K562 (cell line): ENCODE results near the gene GPR153. TPM values are rescaled to one million over a fixed set of nuclear protein-coding genes. Genes with fewer than 3 reads are reported as not detected.

Experiments used
- ATAC-seq: fragments of 200-7000 bp; cut with Tn5 transposase; 3 replicates; pipeline ENCODE4 v1.9.1; 2020; ENCODE audit warnings: moderate library complexity
- BruUV-seq: library from RNA; stranded (reverse); fragments of 400-500 nt; replicated peaks from 2 replicates; lab custom pipeline; 2021; lab: Mats Ljungman, UMichigan
- CTCF ChIA-PET: fragments of 300-600 bp; formaldehyde crosslinking; extraction: SDS; loops from one replicate; lab custom pipeline; 2021; ENCODE audit warnings: low intra/inter-chr PET ratio; lab: Yijun Ruan, JAX
- POLR2A ChIA-PET: fragments of 300-600, 350-650 bp; sonication (Branson Sonifier 250); formaldehyde crosslinking; extraction: SDS; loops from one replicate; lab custom pipeline; 2021; ENCODE audit warnings: antibody characterized with exemption, inconsistent platforms; lab: Yijun Ruan, JAX
- DNase-seq, 4 experiments: peaks; one replicate each; pipeline versions ENCODE4 v3.0.0 to v3.0.0-alpha.2; 2011 to 2018; ENCODE audit warnings: low spot score in 3 of 4, mixed read lengths in 3 of 4; ENCODE audit errors: extremely low read depth in 1 of 4
- FAIRE-seq: peaks from 2 replicates; lab custom pipeline; 2011; peaks lifted over from hg19 to GRCh38; lab: Jason Lieb, UNC
- H2AFZ ChIP-seq: 2 replicates; pipeline ENCODE4 v1.6.0; 2011; ENCODE audit warnings: low read depth, low read length, control low read depth, inconsistent platforms
- H3K27ac ChIP-seq: fragments of 200-600 bp; 3 replicates; pipeline ENCODE4 v1.8.0; 2011; ENCODE audit warnings: low read depth, mild to moderate bottlenecking, control low read depth, inconsistent platforms, low read length, moderate library complexity, mixed read lengths; ENCODE audit errors: extremely low read depth
- H3K27me3 ChIP-seq, 2 experiments: fragments of 300-600 bp in 1 of 2; 2 replicates in 1 of 2; 3 replicates in 1 of 2; pipeline versions ENCODE4 v1.6.0 to v1.8.0; 2011; ENCODE audit warnings: inconsistent platforms in 2 of 2, low read length in 2 of 2, mild to moderate bottlenecking in 1 of 2, mixed read lengths in 1 of 2, moderate library complexity in 1 of 2; ENCODE audit not compliant: control insufficient read depth in 2 of 2, insufficient read depth in 2 of 2
- H3K36me3 ChIP-seq: fragments of 300-600 bp; 3 replicates; pipeline ENCODE4 v1.8.0; 2011; ENCODE audit warnings: mild to moderate bottlenecking, low read length, inconsistent platforms; ENCODE audit not compliant: control insufficient read depth, insufficient read depth
- H3K4me1 ChIP-seq, 2 experiments: fragments of 200-600 bp in 1 of 2; replicated peaks in 1 of 2; 2 replicates in 1 of 2; 3 replicates in 1 of 2; pipeline versions ENCODE4 v1.5.1 to v1.8.0; 2011; ENCODE audit warnings: inconsistent platforms in 2 of 2, low read length in 2 of 2, mild to moderate bottlenecking in 1 of 2, mixed read lengths in 1 of 2, moderate library complexity in 1 of 2; ENCODE audit not compliant: control insufficient read depth in 2 of 2, insufficient read depth in 2 of 2
- H3K4me2 ChIP-seq: 2 replicates; pipeline ENCODE4 v1.6.1; 2011; ENCODE audit warnings: low read length, control low read depth, inconsistent platforms, mixed read lengths; ENCODE audit not compliant: insufficient read depth
- H3K4me3 ChIP-seq: fragments of 200-600 bp; sonication (generic), shearing (Covaris generic); 2 replicates; pipeline ENCODE4 v1.5.1; 2016; ENCODE audit warnings: control low read depth, inconsistent platforms
- H3K79me2 ChIP-seq: fragments of 200-600 bp; 3 replicates; pipeline ENCODE4 v1.8.0; 2011; ENCODE audit warnings: low read length, inconsistent platforms; ENCODE audit not compliant: control insufficient read depth, insufficient read depth
- H3K9ac ChIP-seq, 2 experiments: 2 replicates each; pipeline versions ENCODE4 v1.6.0 to v1.6.1; 2011; ENCODE audit warnings: low read depth in 2 of 2, low read length in 2 of 2, control low read depth in 1 of 2, inconsistent platforms in 1 of 2, mild to moderate bottlenecking in 1 of 2, mixed read lengths in 1 of 2; ENCODE audit not compliant: insufficient read depth in 1 of 2
- H3K9me1 ChIP-seq: one replicate; pipeline ENCODE4 v1.6.0; 2011; ENCODE audit warnings: inconsistent platforms, mild to moderate bottlenecking, low read length, moderate library complexity; ENCODE audit not compliant: control insufficient read depth, insufficient read depth
- H3K9me3 ChIP-seq: replicated peaks from 2 replicates; pipeline ENCODE4 v1.5.1; 2011; ENCODE audit warnings: low read depth, low read length, inconsistent platforms; ENCODE audit not compliant: control insufficient read depth, insufficient read depth
- H4K20me1 ChIP-seq: replicated peaks from 2 replicates; pipeline ENCODE4 v1.6.1; 2011; ENCODE audit warnings: low read length, inconsistent platforms, mixed read lengths; ENCODE audit not compliant: control insufficient read depth, insufficient read depth
- BHLHE40 ChIP-seq: IDR thresholded peaks from 2 replicates; pipeline ENCODE4 v1.6.1; 2011; ENCODE audit warnings: low read length, improper control_type of control experiment
- E2F8 ChIP-seq: fragments of 450-650 bp; IDR thresholded peaks from 2 replicates; pipeline ENCODE4 v1.7.1; 2018; ENCODE audit warnings: mild to moderate bottlenecking, low read depth; ENCODE audit not compliant: partially characterized antibody
- MAX ChIP-seq: sonication (generic); formaldehyde crosslinking; IDR thresholded peaks from 2 replicates; pipeline ENCODE4 v1.9.0; 2022; ENCODE audit warnings: mild to moderate bottlenecking, missing genetic modification reagents
- WGBS: fragments of 100-300 bp; shearing (Covaris generic); methylation state at CpG from one replicate; pipeline ENCODE4 v1.1.6; 2016; ENCODE audit warnings: low coverage, mixed read lengths; ENCODE audit not compliant: insufficient coverage; ENCODE audit errors: missing lambda C conversion rate; 5-methylcytosine and 5-hydroxymethylcytosine counted together
- in situ Hi-C: fragments of 300-500 bp; cut with MboI; formaldehyde crosslinking; loops from 4 replicates; pipeline ENCODE4 v1.15.0; 2018; ENCODE audit warnings: inconsistent platforms, mixed read lengths
- intact Hi-C: fragments of 100-400 bp; cut with micrococcal nuclease; formaldehyde crosslinking; loops from 2 replicates; pipeline ENCODE4 v1.14.2; 2022
- polyA plus RNA-seq, 8 experiments: library from polyadenylated mRNA; depleted of rRNA in 4 of 8; stranded (reverse) in 5 of 8; unstranded in 3 of 8; fragments of >200 nt; fragmentation: Nextera tagmentation in 2 of 8; fragmentation: Illumina TruSeq in 1 of 8; extraction: Ambion mirVana in 2 of 8; extraction: Trizol in 1 of 8; gene quantifications; 2 replicates each; pipeline versions ENCODE4 v1.2.1 to v1.2.3, GENCODE V29; 2011 to 2014; ENCODE audit warnings: inconsistent platforms in 1 of 8, missing spikeins in 1 of 8
- total RNA-seq, 7 experiments: library from RNA; depleted of rRNA in 6 of 7; stranded (reverse); fragments of >200 nt in 6 of 7; fragmentation: Illumina TruSeq in 2 of 7; extraction: Trizol in 2 of 7; gene quantifications; 2 replicates each; pipeline versions ENCODE4 v1.2.1 to v1.2.3, GENCODE V29; 2011 to 2021; ENCODE audit warnings: low replicate concordance in 1 of 7

Gene GPR153
- total and polyA plus RNA-seq, 9 of the 15 experiments (the other 6 are each of a cell fraction or from before 2014, with no cell fraction given) = 0.01 to 1.5 (median 0.51) TPM

GRCh38 chr1:6270401-6270800 is 9.5 kb upstream of the GPR153 start:
- POLR2A ChIA-PET = interaction anchor here (0.5 kb wide), 2 partner anchors 130 to 220 kb away, joined by 3 read pairs; no protein-coding TSS in a partner anchor
- Histone ChIP-seq H3K27me3 (no peaks in the 10 kb centered on the region), H3K9ac (peak overlapping the region in 1 of 2 experiments; percentile 62; a peak in 1 of 4 replicates), H3K9me3 (no peaks in the 10 kb centered on the region), H3K4me1 (peaks cover 0 to 68% of the 10 kb centered on the region in 2 experiments; a peak in 3 of 5 replicates), H3K27ac (no peak overlapping the region), H3K79me2 (no peaks in the 10 kb centered on the region), H3K9me1 (no peaks in the 10 kb centered on the region), H4K20me1 (peaks cover 14% of the 10 kb centered on the region; the same call in 1 of the 2 replicates), H3K4me3 (no peak overlapping the region), H3K4me2 (peak overlapping the region; percentile 32), H3K36me3 (no peaks in the 10 kb centered on the region), H2AFZ (no peak overlapping the region)
- TF ChIP-seq BHLHE40 = 0 out of 2 replicates have a peak, but pooled peaks have one; percentile 24
- no peak for TF ChIP-seq E2F8
- 0 out of 2 replicates have a peak, but pooled peaks have one; percentile 10 for TF ChIP-seq MAX
- 67% methylated on average over 8 of the region's 8 CpGs for WGBS
- CTCF ChIA-PET = no interaction called here
- no peak for ATAC-seq
- no TSS peak for BruUV-seq
- intact Hi-C loops = no loop called here
- in situ Hi-C loops = loop anchor here (25.0 kb wide), 1 partner anchor 942 kb away; no protein-coding TSS in a partner anchor
- no peak for DNase-seq
- FAIRE-seq = no peak
